ENCODE data around the gene PPDPF. TPM values are rescaled to one million over a fixed set of nuclear protein-coding genes. Genes with fewer than 3 reads are reported as not detected.
A peak's percentile ranks its signal among the peaks of the same experiment; 100 is the strongest.

Gene PPDPF
- total and polyA plus RNA-seq, 3 experiments from 2014 or later, result 137 to 218 (median 207) TPM

GRCh38 chr20:63522981-63523611 is 2.5 kb downstream of the PPDPF start:
- Histone ChIP-seq H3K36me3 (ENCODE audit: insufficient read depth, low read length) (peaks cover 14% of the 10 kb centered on the region), H3K27ac (ENCODE audit: low read depth, low read length) (no peak overlapping the region), H3K9me3 (ENCODE audit: low read length) (no peaks in the 10 kb centered on the region), H3K4me1 (ENCODE audit: insufficient read depth, low read length) (peaks cover 20% of the 10 kb centered on the region), H3K27me3 (ENCODE audit: insufficient read depth, low read length, poor library complexity, severe bottlenecking) (no peaks in the 10 kb centered on the region), H3K4me3 (ENCODE audit: low read length) (no peak overlapping the region)
- Mint-ChIP-seq H3K27me3 (no peaks in the 10 kb centered on the region), H3K9me3 (peaks cover 0 to 3% (median 0%) of the 10 kb centered on the region in 5 donors), H3K4me3 (peak overlapping the region in 6 of 7 donors; percentile 57 to 76 (median 67)), H3K4me1 (peaks cover 8 to 36% (median 10%) of the 10 kb centered on the region in 3 donors), H3K36me3 (peaks cover 2 to 25% (median 7%) of the 10 kb centered on the region in 3 donors), H3K27ac (peak overlapping the region in 1 of 8 donors; percentile 77)
- DNase-seq, result peak in 1 of 5 donors; percentile 49
- CTCF ChIA-PET, result interaction anchor here (1.1 to 2.4 kb wide), 5 partner anchors 11 to 119 kb away, joined by 3 to 17 read pairs (median 3); partner anchors contain the start of gene PTK6
- POLR2A ChIA-PET, result interaction anchor here (0.6 to 3.1 kb wide), 8 partner anchors 11 to 342 kb away, joined by 3 to 31 read pairs (median 3); partner anchors contain the start of genes GMEB2, PTK6, RTEL1 and STMN3

GRCh38 chr20:63525185-63525584 is 4.6 kb downstream of the PPDPF start:
- Histone ChIP-seq H3K4me1 (ENCODE audit: insufficient read depth, low read length) (peaks cover 14% of the 10 kb centered on the region), H3K36me3 (ENCODE audit: insufficient read depth, low read length) (peaks cover 14% of the 10 kb centered on the region), H3K4me3 (ENCODE audit: low read length) (no peak overlapping the region), H3K27me3 (ENCODE audit: insufficient read depth, low read length, poor library complexity, severe bottlenecking) (no peaks in the 10 kb centered on the region), H3K9me3 (ENCODE audit: low read length) (no peaks in the 10 kb centered on the region), H3K27ac (ENCODE audit: low read depth, low read length) (no peak overlapping the region)
- DNase-seq, result no peak
- peaks cover 5 to 28% (median 10%) of the 10 kb centered on the region in 3 donors for H3K4me1 Mint-ChIP-seq
- no peaks in the 10 kb centered on the region for H3K27me3 Mint-ChIP-seq
- CTCF ChIA-PET, result no interaction called here
- H3K4me3 Mint-ChIP-seq, result peak overlapping the region in 1 of 7 donors; percentile 84
- peaks cover 2 to 25% (median 7%) of the 10 kb centered on the region in 3 donors for H3K36me3 Mint-ChIP-seq
- POLR2A ChIA-PET, result interaction anchor here (0.6 kb wide), 1 partner anchor 14 kb away, joined by 6 read pairs; no protein-coding TSS in a partner anchor
- H3K9me3 Mint-ChIP-seq, result peaks cover 0 to 3% (median 0%) of the 10 kb centered on the region in 5 donors
- H3K27ac Mint-ChIP-seq, result peak overlapping the region in 1 of 8 donors; percentile 77

GRCh38 chr20:63525971-63526370 is 5.4 kb downstream of the PPDPF start:
- peaks cover 5 to 28% (median 10%) of the 10 kb centered on the region in 3 donors for H3K4me1 Mint-ChIP-seq
- Histone ChIP-seq H3K4me1 (ENCODE audit: insufficient read depth, low read length) (peaks cover 14% of the 10 kb centered on the region), H3K9me3 (ENCODE audit: low read length) (no peaks in the 10 kb centered on the region), H3K27me3 (ENCODE audit: insufficient read depth, low read length, poor library complexity, severe bottlenecking) (no peaks in the 10 kb centered on the region), H3K4me3 (ENCODE audit: low read length) (no peak overlapping the region), H3K36me3 (ENCODE audit: insufficient read depth, low read length) (peaks cover 14% of the 10 kb centered on the region), H3K27ac (ENCODE audit: low read depth, low read length) (no peak overlapping the region)
- H3K4me3 Mint-ChIP-seq, result peak overlapping the region in 1 of 7 donors; percentile 34
- peak in 1 of 5 donors; percentile 15 for DNase-seq
- peaks cover 0 to 3% (median 0%) of the 10 kb centered on the region in 5 donors for H3K9me3 Mint-ChIP-seq
- POLR2A ChIA-PET, result no interaction called here
- CTCF ChIA-PET, result no interaction called here
- H3K36me3 Mint-ChIP-seq, result peaks cover 2 to 25% (median 7%) of the 10 kb centered on the region in 3 donors
- H3K27ac Mint-ChIP-seq, result no peak overlapping the region
- no peaks in the 10 kb centered on the region for H3K27me3 Mint-ChIP-seq

- Mint-ChIP-seq H3K36me3 (peaks cover 3 to 20% (median 7%) of the 10 kb centered on the region in 3 donors), H3K27ac (no peak overlapping the region), H3K4me3 (peak overlapping the region in 1 of 7 donors; percentile 68), H3K9me3 (peaks cover 0 to 3% (median 0%) of the 10 kb centered on the region in 5 donors), H3K4me1 (peaks cover 5 to 25% (median 14%) of the 10 kb centered on the region in 3 donors), H3K27me3 (peaks cover 0 to 1% of the 10 kb centered on the region in 2 donors)
- Histone ChIP-seq H3K27me3 (ENCODE audit: insufficient read depth, low read length, poor library complexity, severe bottlenecking) (no peaks in the 10 kb centered on the region), H3K9me3 (ENCODE audit: low read length) (no peaks in the 10 kb centered on the region), H3K27ac (ENCODE audit: low read depth, low read length) (no peak overlapping the region), H3K4me1 (ENCODE audit: insufficient read depth, low read length) (peaks cover 5% of the 10 kb centered on the region), H3K36me3 (ENCODE audit: insufficient read depth, low read length) (peaks cover 12% of the 10 kb centered on the region), H3K4me3 (ENCODE audit: low read length) (no peak overlapping the region)
- peak in 1 of 5 donors; percentile 42 for DNase-seq
- CTCF ChIA-PET, result no interaction called here
- POLR2A ChIA-PET, result interaction anchor here (0.6 kb wide), 1 partner anchor 264 kb away, joined by 3 read pairs; no protein-coding TSS in a partner anchor
Observed at GRCh38 chr20:63527184-63527583, 6.6 kb downstream of the PPDPF start.

- Histone ChIP-seq H3K27ac (ENCODE audit: low read depth, low read length) (no peak overlapping the region), H3K4me3 (ENCODE audit: low read length) (no peak overlapping the region), H3K4me1 (ENCODE audit: insufficient read depth, low read length) (no peaks in the 10 kb centered on the region), H3K9me3 (ENCODE audit: low read length) (no peaks in the 10 kb centered on the region), H3K27me3 (ENCODE audit: insufficient read depth, low read length, poor library complexity, severe bottlenecking) (no peaks in the 10 kb centered on the region), H3K36me3 (ENCODE audit: insufficient read depth, low read length) (no peaks in the 10 kb centered on the region)
- H3K4me1 Mint-ChIP-seq, result peaks cover 0 to 11% (median 5%) of the 10 kb centered on the region in 3 donors
- H3K4me3 Mint-ChIP-seq, result no peak overlapping the region
- DNase-seq, result peak in 1 of 5 donors; percentile 43
- POLR2A ChIA-PET, result interaction anchor here (1.3 to 1.7 kb wide), 2 partner anchors 8 kb away, joined by 3 to 8 read pairs; partner anchors contain the start of gene PPDPF
- H3K27ac Mint-ChIP-seq, result no peak overlapping the region
- peaks cover 0 to 3% (median 1%) of the 10 kb centered on the region in 3 donors for H3K36me3 Mint-ChIP-seq
- CTCF ChIA-PET, result interaction anchor here (1.2 to 1.7 kb wide), 2 partner anchors 8 to 336 kb away, joined by 3 to 4 read pairs; partner anchors contain the start of genes PTK6 and TPD52L2
- no peaks in the 10 kb centered on the region for H3K9me3 Mint-ChIP-seq
- H3K27me3 Mint-ChIP-seq, result peaks cover 0 to 1% of the 10 kb centered on the region in 2 donors
Observed at GRCh38 chr20:63529180-63529860, 8.8 kb downstream of the PPDPF start.

GRCh38 chr20:63529861-63530787 is 9.6 kb downstream of the PPDPF start:
- Mint-ChIP-seq H3K4me1 (peaks cover 0 to 5% (median 4%) of the 10 kb centered on the region in 3 donors), H3K9me3 (no peaks in the 10 kb centered on the region), H3K4me3 (no peak overlapping the region), H3K27me3 (peaks cover 0 to 1% of the 10 kb centered on the region in 2 donors), H3K27ac (no peak overlapping the region), H3K36me3 (peaks cover 0 to 1% (median 0%) of the 10 kb centered on the region in 3 donors)
- no peak overlapping the region for H3K4me3 ChIP-seq (ENCODE audit: low read length)
- no peak overlapping the region for H3K27ac ChIP-seq (ENCODE audit: low read depth, low read length)
- ChIA-PET CTCF (interaction anchor here (1.1 to 1.7 kb wide), 2 partner anchors 7 to 8 kb away, joined by 3 to 4 read pairs; partner anchors contain the start of gene PTK6), POLR2A (interaction anchor here (1.3 to 1.7 kb wide), 2 partner anchors 8 to 9 kb away, joined by 3 to 8 read pairs; partner anchors contain the start of gene PPDPF)
- H3K27me3 ChIP-seq (ENCODE audit: insufficient read depth, low read length, poor library complexity, severe bottlenecking), result no peaks in the 10 kb centered on the region
- no peaks in the 10 kb centered on the region for H3K9me3 ChIP-seq (ENCODE audit: low read length)
- DNase-seq, result peak in 1 of 5 donors; percentile 46
- H3K4me1 ChIP-seq (ENCODE audit: insufficient read depth, low read length), result no peaks in the 10 kb centered on the region
- no peaks in the 10 kb centered on the region for H3K36me3 ChIP-seq (ENCODE audit: insufficient read depth, low read length)

- Histone ChIP-seq H3K9me3 (ENCODE audit: low read length) (no peaks in the 10 kb centered on the region), H3K36me3 (ENCODE audit: insufficient read depth, low read length) (no peaks in the 10 kb centered on the region), H3K27me3 (ENCODE audit: insufficient read depth, low read length, poor library complexity, severe bottlenecking) (no peaks in the 10 kb centered on the region), H3K27ac (ENCODE audit: low read depth, low read length) (no peak overlapping the region), H3K4me3 (ENCODE audit: low read length) (no peak overlapping the region), H3K4me1 (ENCODE audit: insufficient read depth, low read length) (no peaks in the 10 kb centered on the region)
- peaks cover 0 to 5% (median 4%) of the 10 kb centered on the region in 3 donors for H3K4me1 Mint-ChIP-seq
- no peak overlapping the region for H3K4me3 Mint-ChIP-seq
- DNase-seq, result no peak
- H3K9me3 Mint-ChIP-seq, result no peaks in the 10 kb centered on the region
- peaks cover 0 to 1% (median 0%) of the 10 kb centered on the region in 3 donors for H3K36me3 Mint-ChIP-seq
- ChIA-PET POLR2A (interaction anchor here (1.6 kb wide), 1 partner anchor 10 kb away, joined by 6 read pairs; no protein-coding TSS in a partner anchor), CTCF (interaction anchor here (1.1 kb wide), 1 partner anchor 9 kb away, joined by 3 read pairs; no protein-coding TSS in a partner anchor)
- no peak overlapping the region for H3K27ac Mint-ChIP-seq
- peaks cover 0 to 1% of the 10 kb centered on the region in 2 donors for H3K27me3 Mint-ChIP-seq
Observed at GRCh38 chr20:63530788-63531160, 10.2 kb downstream of the PPDPF start.

All from CD8-positive, alpha-beta memory T cell (primary cell).